Aorta (tissue), 5 donors: ENCODE data around the gene SMAD6. TPM values are rescaled to one million over a fixed set of nuclear protein-coding genes. Genes with fewer than 3 reads are reported as not detected.
A peak's percentile ranks its signal among the peaks of the same experiment; 100 is the strongest.

Source experiments
- ATAC-seq: fragments of 200-7000 bp; cut with Tn5 transposase; one replicate; pipeline ENCODE4 v1.9.1; 2022; ENCODE audit warnings: moderate library complexity; ENCODE audit not compliant: low FRiP score
- DNase-seq, 2 donors: peaks; one replicate each; pipeline ENCODE4 v3.0.0-alpha.2; 2020
- H3K27ac ChIP-seq, 2 donors: one replicate each; pipeline ENCODE4 v1.5.1; 2013; ENCODE audit warnings: low read length in 2 of 2, mild to moderate bottlenecking in 2 of 2, moderate library complexity in 2 of 2, control low read depth in 1 of 2, inconsistent platforms in 1 of 2, low read depth in 1 of 2
- H3K27me3 ChIP-seq, 2 donors: one replicate each; pipeline ENCODE4 v1.6.1; 2013; ENCODE audit warnings: control low read depth in 1 of 2, low read length in 1 of 2, mild to moderate bottlenecking in 1 of 2, moderate library complexity in 1 of 2; ENCODE audit not compliant: insufficient read depth in 2 of 2, control insufficient read depth in 1 of 2
- H3K36me3 ChIP-seq, 2 donors: one replicate each; pipeline ENCODE4 v1.6.1; 2013; ENCODE audit warnings: control low read depth in 1 of 2, low read length in 1 of 2, mild to moderate bottlenecking in 1 of 2; ENCODE audit not compliant: insufficient read depth in 2 of 2, control insufficient read depth in 1 of 2
- H3K4me1 ChIP-seq, 2 donors: one replicate each; pipeline ENCODE4 v1.6.1; 2013; ENCODE audit warnings: low read length in 2 of 2, control low read depth in 1 of 2, mild to moderate bottlenecking in 1 of 2, moderate library complexity in 1 of 2; ENCODE audit not compliant: insufficient read depth in 2 of 2, control insufficient read depth in 1 of 2
- H3K4me3 ChIP-seq, 2 donors: one replicate each; pipeline ENCODE4 v1.5.1; 2013; ENCODE audit warnings: low read length in 2 of 2, control low read depth in 1 of 2, mild to moderate bottlenecking in 1 of 2
- H3K9me3 ChIP-seq: one replicate; pipeline ENCODE4 v1.6.1; 2013; ENCODE audit warnings: mild to moderate bottlenecking, low read length; ENCODE audit not compliant: control insufficient read depth
- WGBS, 2 donors: extraction: QIAGEN DNeasy Blood & Tissue Kit; methylation state at CpG; one replicate each; pipeline ENCODE4 v1.1.7; 2013; 5-methylcytosine and 5-hydroxymethylcytosine counted together
- intact Hi-C, 2 donors: fragments of 100-400 bp; cut with DNase I; formaldehyde crosslinking; loops; one replicate each; pipeline versions ENCODE4 v1.14.2 to v1.15.0; 2022
- polyA plus RNA-seq, 2 donors: library from polyadenylated mRNA; stranded (reverse); fragments of 200-250 nt; gene quantifications; one replicate each; pipeline ENCODE4 v1.2.3, GENCODE V29; 2013
- total RNA-seq, 2 donors: library from RNA; stranded (reverse); fragmentation: NEBNext Ultra II Directional; extraction: Animal tissue kit (Norgen Biotek cat#: 25700); gene quantifications; one replicate each; pipeline ENCODE4 v1.2.1, GENCODE V29; 2021
- donor health status: healthy with polysubstance abuse.
- donor health status: Bipolar disorder and iron deficiency.
- donor health status: DM: no; HTN: no; CAD: no.
- donor health status: DM: no; HTN: no; CAD: no.
- donor health status: DM: yes; HTN: yes; CAD: no.

Gene SMAD6
- total and polyA plus RNA-seq, 4 donors: 7.1 to 92.0 (median 24.5) TPM

DNA sequence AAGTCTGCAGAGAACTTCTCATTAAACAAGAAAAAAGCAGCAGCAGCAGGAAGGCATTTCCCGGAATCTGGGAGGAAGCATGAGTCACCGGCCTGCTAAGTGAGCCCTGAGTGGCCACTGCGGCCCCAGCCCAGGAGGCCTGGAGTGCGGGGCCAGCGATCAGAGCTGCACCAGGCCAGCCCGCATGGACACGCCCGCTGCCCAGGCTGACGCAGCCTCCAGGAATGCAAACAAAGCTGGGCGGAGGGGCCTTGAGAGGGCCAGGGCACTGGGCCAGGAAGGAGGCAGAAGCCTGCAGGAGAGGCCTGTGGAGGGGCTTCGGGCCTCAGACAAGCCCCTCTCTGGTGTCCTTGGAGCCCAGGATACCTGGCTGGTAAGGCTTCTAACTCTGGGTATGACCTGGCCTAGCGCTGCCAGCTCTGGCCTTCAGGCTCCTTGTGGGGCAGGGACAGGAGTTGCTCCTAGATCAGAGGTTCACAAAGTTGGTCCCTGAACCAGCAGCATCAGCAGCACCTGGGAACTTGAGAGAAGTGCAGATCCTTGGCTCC lies 101.2 kb downstream of the SMAD6 start:
- ATAC-seq (peak; percentile 97), DNase-seq (peak; percentile 95 to 96)
- 8 to 9% methylated on average over 12 of the region's 12 CpGs for WGBS, 2 donors
- Histone ChIP-seq H3K4me3 (no peak overlapping the region), H3K36me3 (no peaks in the 10 kb centered on the region), H3K4me1 (peaks cover 0 to 3% of the 10 kb centered on the region in 2 donors), H3K9me3 (no peaks in the 10 kb centered on the region), H3K27me3 (no peaks in the 10 kb centered on the region), H3K27ac (peak overlapping the region in 1 of 2 donors; percentile 74)
- intact Hi-C loops: loop anchor here (5.0 kb wide), 2 partner anchors 34 to 39 kb away; no protein-coding TSS in a partner anchor

DNA sequence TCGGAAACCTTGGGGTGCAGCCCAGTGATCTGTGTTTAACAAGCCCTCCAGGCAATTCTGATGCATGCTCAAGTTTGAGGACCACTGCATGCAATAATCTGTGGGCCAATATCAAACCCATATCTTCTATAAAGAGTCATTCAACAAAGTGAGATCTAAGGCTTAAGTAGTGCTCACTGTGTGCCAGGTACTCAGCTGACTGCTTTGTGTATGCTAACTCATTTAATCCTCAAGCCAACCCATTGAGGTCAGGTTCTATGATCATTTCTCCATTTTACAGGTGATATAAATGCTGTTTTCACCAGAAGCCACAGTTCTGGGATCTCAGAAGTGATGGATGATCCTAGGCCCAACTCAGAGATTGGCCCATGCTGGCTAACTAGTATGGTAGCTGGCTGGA lies 101.7 kb downstream of the SMAD6 start:
- Histone ChIP-seq H3K27me3 (no peaks in the 10 kb centered on the region), H3K9me3 (no peaks in the 10 kb centered on the region), H3K4me1 (peaks cover 0 to 3% of the 10 kb centered on the region in 2 donors), H3K4me3 (no peak overlapping the region), H3K27ac (peak overlapping the region in 1 of 2 donors; percentile 72), H3K36me3 (no peaks in the 10 kb centered on the region)
- ATAC-seq (no peak), DNase-seq (no peak)
- 58 to 73% methylated on average over 1 of the region's 1 CpG for WGBS, 2 donors
- intact Hi-C loops: loop anchor here (5.0 kb wide), 2 partner anchors 34 to 39 kb away; no protein-coding TSS in a partner anchor

DNA sequence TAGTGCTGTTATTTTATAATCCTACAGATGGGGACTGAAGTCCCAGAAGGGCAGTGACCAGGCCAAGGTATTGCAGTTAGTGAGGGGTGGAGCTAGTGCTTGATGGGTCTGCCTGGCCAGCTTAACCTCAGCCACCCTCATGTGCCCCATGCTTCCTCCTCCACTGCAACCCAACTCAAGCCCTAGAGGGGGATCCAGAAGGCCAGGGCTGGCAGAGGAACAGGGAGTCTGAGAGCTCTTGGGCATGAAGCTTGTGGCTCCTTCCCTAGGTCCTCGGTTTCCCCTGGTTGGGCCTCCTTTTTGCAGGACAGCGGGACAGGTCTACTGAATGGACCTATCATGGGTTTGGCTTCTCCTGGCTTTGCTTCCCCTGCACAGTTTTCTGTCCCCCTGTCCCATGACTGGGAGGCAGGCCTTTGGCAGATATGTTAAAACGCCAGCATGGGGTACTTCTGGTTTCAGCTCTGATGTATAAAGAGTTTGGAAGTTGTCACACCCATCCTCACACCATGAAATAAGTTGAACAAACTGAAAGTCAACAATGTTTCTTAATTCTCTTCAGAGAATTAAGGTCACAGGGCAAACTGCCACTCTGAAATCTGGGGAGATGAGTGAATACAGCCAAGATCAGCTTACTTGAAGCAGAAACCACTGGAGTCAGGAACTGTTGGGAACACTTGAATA lies 103.3 kb downstream of the SMAD6 start:
- Histone ChIP-seq H3K36me3 (no peaks in the 10 kb centered on the region), H3K27me3 (no peaks in the 10 kb centered on the region), H3K9me3 (no peaks in the 10 kb centered on the region), H3K4me3 (no peak overlapping the region), H3K27ac (no peak overlapping the region), H3K4me1 (peaks cover 0 to 3% of the 10 kb centered on the region in 2 donors)
- DNase-seq (no peak), ATAC-seq (no peak)
- WGBS, 2 donors: 94 to 96% methylated on average over 3 of the region's 3 CpGs
- intact Hi-C loops: no loop called here

DNA sequence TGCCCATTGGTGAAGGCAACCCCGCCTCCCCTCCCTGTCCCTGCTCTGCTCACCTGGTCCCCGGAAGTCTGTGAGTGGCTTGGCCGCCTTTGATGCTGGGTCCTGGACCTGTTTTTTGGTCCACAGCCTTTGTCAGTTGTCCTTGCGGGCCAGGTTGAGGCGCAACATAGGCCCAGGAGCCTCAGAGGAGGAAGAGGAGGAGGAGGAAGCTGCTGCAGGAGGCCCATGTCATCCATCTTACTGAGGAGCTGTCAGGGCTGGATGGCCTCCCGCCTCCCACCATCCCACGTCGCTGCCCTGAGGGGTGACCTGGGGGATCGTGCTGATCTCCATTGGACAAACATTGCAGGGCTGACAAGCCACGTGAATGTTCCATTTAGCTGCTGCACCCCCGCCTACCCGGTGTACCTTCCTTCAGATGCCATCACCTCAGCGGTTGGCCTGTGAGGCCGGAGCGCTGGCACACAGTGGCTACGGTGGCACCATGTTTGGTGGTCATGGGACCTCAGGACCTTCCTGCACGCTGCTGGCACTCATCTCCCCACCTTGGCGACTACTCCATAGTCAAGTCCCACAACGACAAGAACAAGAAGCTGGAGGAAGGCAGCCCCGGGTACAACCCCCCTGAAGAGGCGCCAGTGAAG lies 106.3 kb downstream of the SMAD6 start:
- H3K27ac ChIP-seq: no peak overlapping the region
- no peaks in the 10 kb centered on the region for H3K27me3 ChIP-seq
- intact Hi-C loops: no loop called here
- no peak for ATAC-seq
- no peaks in the 10 kb centered on the region for H3K9me3 ChIP-seq
- H3K4me1 ChIP-seq: no peaks in the 10 kb centered on the region
- no peaks in the 10 kb centered on the region for H3K36me3 ChIP-seq
- no peak overlapping the region for H3K4me3 ChIP-seq
- 94 to 97% methylated on average over 21 of the region's 21 CpGs for WGBS, 2 donors
- no peak for DNase-seq

DNA sequence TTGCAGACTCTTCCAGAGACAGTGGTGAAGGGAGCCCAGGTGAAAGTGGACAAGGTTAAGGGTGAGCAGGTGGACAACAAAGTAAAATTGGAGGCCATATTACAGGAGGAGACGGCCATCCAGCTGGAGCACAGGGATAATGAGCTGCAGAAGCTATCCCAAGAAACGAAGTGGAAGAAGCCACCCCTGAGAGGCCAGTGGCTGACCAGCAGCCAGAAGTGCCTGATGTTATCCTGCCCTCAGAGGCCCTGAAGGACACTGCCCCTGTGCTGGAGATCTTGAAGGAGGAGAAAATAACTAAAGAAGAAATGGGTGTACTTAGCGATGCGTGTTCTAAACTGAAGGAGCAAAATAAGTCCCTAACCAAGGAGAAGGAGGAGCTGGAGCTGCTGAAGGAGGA lies 107.6 kb downstream of the SMAD6 start:
- Histone ChIP-seq H3K9me3 (no peaks in the 10 kb centered on the region), H3K36me3 (no peaks in the 10 kb centered on the region), H3K4me1 (no peaks in the 10 kb centered on the region), H3K27ac (no peak overlapping the region), H3K4me3 (no peak overlapping the region), H3K27me3 (no peaks in the 10 kb centered on the region)
- intact Hi-C loops: no loop called here
- DNase-seq: no peak
- no peak for ATAC-seq
- WGBS, 2 donors: 92 to 95% methylated on average over 4 of the region's 4 CpGs

DNA sequence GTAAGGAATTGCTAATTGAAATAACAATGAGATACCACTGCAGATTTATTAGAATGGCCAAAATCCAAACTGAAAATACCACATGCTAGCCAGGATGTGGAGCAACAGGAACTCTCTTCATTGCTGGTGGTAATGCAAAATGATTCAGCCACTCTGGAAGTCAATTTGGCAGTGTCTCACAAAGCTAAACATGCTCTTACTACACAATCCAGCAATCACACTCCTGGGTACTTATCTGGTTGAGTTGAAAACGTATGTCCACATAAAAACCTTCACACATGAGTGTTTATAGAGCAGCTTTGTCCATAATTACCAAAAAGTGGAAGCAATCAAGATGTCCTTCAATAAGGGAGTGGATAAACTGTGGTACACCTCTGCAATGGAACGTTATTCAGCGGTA lies 113.3 kb downstream of the SMAD6 start:
- H3K27ac ChIP-seq: no peak overlapping the region
- H3K27me3 ChIP-seq: no peaks in the 10 kb centered on the region
- H3K4me3 ChIP-seq: no peak overlapping the region
- DNase-seq (no peak), ATAC-seq (no peak)
- no peaks in the 10 kb centered on the region for H3K9me3 ChIP-seq
- H3K4me1 ChIP-seq: no peaks in the 10 kb centered on the region
- intact Hi-C loops: no loop called here
- H3K36me3 ChIP-seq: no peaks in the 10 kb centered on the region
- 63 to 67% methylated on average over 3 of the region's 3 CpGs for WGBS, 2 donors

DNA sequence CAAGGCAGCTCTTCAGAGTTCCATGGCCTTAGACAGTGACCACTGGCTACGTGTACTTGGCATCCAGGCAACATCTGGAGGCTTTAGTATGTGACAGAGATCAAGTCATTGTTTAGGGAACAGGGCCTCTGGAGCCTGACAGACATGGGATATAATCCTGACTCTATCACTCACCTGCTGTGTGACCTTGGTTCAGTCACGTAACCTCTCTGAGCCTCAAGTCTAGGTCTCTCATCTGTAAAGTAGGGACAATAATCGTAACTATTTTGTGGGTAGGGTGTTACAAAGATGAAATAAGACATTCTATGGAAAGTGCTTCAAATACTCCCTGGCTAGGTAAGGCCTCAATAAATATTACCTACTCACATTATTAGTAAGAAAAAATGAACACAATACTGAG lies 114.2 kb downstream of the SMAD6 start:
- Histone ChIP-seq H3K27me3 (no peaks in the 10 kb centered on the region), H3K9me3 (no peaks in the 10 kb centered on the region), H3K4me3 (no peak overlapping the region), H3K27ac (no peak overlapping the region), H3K36me3 (no peaks in the 10 kb centered on the region), H3K4me1 (no peaks in the 10 kb centered on the region)
- DNase-seq (no peak), ATAC-seq (no peak)
- intact Hi-C loops: no loop called here
- 97 to 100% methylated on average over 3 of the region's 3 CpGs for WGBS, 2 donors

DNA sequence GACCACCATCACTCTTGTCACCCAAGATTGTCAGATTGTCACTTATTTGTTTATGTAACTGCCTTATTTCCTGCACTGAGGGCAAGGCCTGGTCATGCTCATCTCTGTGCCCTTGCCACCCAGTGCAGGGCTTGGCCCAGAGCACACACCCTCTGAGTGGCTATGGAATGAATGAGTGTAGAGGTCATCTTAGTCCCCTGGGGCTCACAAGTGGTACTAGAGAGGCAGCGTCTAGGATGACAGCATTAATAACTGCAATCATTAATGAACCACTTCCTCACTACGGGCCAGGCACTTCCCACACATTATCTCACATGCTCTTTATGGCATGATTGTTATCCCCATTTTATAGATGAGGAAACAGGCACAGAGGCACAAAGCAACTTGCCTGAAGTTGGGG lies 117.0 kb downstream of the SMAD6 start:
- intact Hi-C loops: no loop called here
- Histone ChIP-seq H3K9me3 (no peaks in the 10 kb centered on the region), H3K27me3 (no peaks in the 10 kb centered on the region), H3K36me3 (no peaks in the 10 kb centered on the region), H3K27ac (no peak overlapping the region), H3K4me1 (no peaks in the 10 kb centered on the region), H3K4me3 (no peak overlapping the region)
- WGBS, 2 donors: 70 to 76% methylated on average over 2 of the region's 2 CpGs
- no peak for ATAC-seq
- DNase-seq: no peak
